RPMI7951 (cell line): Measurements from ENCODE around the gene ABCD3. TPM values are rescaled to one million over a fixed set of nuclear protein-coding genes. Genes with fewer than 3 reads are reported as not detected.
"Not testable (repeated sequence)": the region's sequence is repeated elsewhere in the genome, so short reads cannot be mapped to it uniquely, and the experiment has no call there.

Experiments
- DNase-seq: peaks from one replicate; pipeline ENCODE4 v3.0.0-alpha.2; 2012; ENCODE audit warnings: low read depth
- total RNA-seq: library from RNA; depleted of rRNA; stranded (reverse); fragments of >200 nt; shearing (Covaris generic); gene quantifications from 2 replicates; pipeline ENCODE4 v1.2.3, GENCODE V29; 2014; rRNA removed

The ABCD3 gene
- total RNA-seq, 1 experiment from 2014 or later, result 60.8 TPM

DNA sequence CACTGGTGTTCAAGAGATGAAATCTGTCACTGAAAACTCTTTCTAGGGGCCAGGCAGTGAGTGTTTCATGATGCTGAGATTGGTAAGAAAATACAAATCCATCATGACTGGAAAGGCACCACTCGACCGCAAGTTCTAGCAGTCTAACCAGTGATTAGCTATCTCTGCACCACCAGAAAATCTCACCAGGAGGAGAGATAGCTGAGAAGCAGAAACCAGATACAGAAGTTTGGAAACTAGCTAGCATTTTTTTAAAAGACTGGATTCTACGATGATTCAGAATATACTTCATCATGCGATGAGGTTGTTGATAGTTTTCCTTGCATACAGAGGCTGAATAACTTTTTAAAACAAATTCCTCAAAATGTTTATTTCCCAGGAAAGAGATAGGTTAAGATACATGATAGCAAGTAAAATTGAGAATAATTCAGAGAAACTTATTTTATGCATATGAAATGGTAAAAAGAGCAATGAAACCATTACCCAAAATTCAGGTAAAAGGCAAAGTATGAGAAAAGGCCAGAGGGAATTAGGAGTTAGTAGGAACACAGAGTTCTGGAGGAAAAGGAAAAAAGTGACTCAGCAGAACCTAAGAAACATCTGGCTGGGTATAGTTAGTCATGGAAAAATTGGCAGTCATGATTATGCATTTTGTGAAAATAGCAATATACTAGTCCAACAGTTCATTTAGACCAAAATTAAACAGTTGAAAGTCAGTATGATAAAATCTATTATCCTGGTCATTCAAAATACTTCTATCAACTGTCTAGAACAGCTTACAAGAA, 126.7 kb downstream of the ABCD3 start:
- peak; percentile 84 for DNase-seq

DNA sequence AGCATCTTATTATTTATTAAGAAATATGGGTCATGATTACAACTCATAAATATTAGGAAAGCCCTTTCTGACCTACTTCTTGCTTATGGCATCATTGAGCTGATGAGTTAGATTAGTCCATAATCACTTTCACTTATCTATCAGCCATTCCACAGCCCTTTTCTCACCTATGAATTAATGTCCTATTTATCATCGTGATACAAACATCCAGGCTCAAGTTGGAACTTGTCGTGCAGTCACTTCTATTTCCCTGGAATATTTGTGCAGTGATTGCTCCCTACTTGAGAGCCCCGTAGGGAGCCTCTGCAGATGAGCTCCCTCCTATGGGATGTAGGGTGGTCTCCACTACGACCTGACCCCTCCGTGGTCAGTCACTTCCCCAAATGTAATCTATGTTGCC, 131.5 kb downstream of the ABCD3 start:
- DNase-seq, result no peak

DNA sequence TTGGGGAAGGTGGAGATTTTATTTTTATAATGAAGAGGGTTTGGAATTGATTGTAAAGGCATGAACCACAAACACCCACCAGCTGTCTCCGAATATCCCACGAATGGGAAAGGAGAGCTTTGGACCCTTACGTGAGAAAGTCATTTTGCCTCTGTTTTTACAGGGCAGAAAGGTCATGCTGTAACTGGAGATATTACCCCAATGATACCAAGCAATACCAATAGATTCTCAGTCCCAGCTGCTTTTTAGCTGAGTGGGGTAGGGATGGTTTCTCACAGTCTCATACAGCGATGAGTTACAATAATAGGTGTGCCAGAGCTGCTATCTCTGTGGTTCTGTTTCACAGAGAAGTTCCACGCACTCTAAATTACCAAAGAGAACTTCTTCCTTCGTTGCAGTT, 132.2 kb downstream of the ABCD3 start:
- no peak for DNase-seq

DNA sequence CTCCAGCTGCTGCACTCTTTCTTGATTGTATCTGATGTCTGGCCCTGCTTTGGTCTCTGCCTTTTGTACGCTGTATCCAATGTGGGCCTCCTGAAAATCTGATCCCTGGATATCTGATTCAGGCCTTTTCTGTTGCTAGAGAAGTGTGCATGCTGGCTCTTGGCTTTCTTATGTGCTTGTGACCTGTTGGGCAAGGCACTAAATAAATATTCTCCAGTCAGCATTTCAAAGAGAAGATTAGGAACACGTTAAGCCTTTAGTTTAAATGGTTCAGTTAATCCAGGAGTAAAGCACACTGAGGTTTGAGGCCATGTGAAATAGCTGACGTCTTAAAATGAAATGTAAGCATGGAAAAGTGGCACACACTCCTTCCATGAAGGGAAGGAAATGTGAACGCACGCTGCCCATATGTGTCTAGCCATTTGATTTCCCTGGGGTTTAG, 132.6 kb downstream of the ABCD3 start:
- no peak for DNase-seq

DNA sequence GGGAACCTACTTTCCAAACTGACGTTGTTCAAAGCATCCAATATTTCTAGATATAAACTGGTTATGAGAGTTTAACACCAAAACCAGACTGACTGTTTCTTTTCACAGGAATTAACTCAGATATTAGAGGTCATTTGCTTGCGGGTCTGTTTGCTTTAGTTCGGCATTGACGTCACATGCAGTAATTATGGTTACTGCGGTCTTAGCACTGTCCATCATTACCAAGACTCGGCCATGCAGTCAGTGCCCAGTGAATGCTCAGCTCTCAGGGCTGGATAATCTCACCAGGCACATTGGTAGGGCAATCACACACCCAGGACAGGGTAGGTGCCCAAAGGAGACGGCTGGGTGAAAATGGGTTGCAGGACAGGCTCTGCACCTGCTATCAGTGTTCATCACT, 133.3 kb downstream of the ABCD3 start:
- DNase-seq, result peak; percentile 42

GRCh38 chr1:94552071-94552586, 133.9 kb downstream of the ABCD3 start:
- DNase-seq, result peak; percentile 56

GRCh38 chr1:94553323-94553730, 135.1 kb downstream of the ABCD3 start:
- DNase-seq, result no peak

GRCh38 chr1:94553931-94554330, 135.7 kb downstream of the ABCD3 start:
- no peak for DNase-seq

GRCh38 chr1:94554580-94554979, 136.4 kb downstream of the ABCD3 start:
- DNase-seq, result no peak

DNA sequence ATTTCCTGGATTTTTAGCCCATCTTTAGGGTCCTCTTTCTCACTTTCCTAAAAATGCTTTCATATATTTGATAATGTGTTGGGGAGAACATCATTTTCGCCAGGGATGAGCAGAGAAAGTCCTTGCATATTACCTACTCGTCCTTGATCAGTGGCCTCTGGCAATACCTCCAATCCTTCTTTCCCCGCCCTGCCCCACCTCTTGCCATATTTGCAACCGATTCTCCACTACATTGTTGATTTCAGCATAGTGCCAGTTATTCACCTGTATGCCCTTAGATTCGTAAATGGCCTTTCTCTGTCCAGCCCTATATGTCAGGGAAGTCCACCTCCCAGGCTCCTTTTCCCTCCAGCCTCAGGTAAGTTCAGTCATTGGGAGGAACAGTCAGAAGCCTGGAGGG, 136.9 kb downstream of the ABCD3 start:
- DNase-seq, result no peak

GRCh38 chr1:94559921-94560320, 141.7 kb downstream of the ABCD3 start:
- DNase-seq, result no peak

DNA sequence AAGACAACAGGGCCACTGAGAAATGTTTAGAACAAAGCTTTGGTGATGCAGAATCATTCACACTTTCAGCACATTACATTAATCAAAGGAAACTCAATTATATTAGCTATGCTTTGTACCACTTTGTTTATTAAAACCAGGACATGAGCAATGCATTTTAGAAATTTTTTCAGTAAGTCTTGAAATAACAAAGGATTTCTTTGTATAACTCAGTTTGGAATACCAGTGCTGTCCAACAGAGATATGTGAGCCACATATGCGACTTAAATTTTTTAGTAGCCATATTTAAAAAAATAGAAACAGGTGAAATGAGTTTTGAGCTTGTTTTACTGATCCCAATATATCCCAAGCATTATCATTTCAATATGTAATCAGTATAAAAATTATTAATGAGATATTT, 142.1 kb downstream of the ABCD3 start:
- no peak for DNase-seq

DNA sequence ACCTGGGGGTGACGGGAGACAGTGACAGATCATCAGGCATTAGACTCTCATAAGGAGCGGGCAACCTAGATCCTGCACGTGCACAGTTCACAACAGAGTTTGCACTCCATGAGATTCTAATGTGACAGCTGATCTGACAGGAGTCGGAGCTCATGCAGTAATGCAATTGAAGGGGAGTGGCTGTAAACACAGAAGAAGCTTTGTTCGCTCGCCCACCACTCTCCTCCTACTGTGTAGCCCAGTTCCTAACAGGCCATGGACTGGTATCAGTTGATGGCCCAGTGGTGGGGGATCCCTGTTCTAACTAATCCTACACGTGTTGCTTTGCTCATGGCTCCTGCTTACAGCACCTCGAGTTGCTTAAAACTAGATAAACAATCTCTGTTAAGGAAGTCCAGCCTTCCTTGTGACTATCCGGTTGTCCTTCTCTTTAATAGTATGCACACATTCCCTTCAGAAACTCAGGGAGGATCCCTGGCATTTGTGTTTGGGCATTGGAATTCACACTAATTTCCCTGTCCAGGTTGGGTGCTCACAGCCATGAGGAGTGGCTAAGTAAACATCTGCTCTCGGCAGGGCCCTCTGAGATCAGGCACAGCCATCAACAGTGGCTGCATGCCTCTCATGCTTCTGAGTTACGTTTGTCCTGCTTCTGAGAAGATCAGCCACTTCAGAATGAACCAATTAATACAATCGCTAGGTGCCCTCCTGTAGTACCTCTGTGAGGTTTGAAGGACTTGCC, 144.5 kb downstream of the ABCD3 start:
- DNase-seq, result no peak

DNA sequence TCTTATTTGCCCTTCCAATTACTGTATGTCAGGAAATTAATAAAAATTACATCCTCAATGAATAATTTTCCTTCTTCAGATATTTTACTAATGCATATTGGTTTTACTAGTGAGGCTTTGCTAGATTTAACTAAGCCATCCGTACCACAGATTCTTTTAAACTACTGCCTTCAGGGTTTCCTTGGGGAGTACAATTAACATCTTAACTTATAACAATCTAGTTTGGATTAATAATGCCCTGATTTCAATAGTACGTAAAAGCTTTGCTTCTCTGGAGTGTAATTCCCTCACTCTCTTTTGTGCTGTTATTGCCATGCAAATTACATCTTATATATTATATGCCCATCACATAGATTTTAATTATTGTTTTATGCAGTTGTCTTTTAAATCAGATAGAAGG, 147.7 kb downstream of the ABCD3 start:
- DNase-seq, result no peak

- not testable (repeated sequence) for DNase-seq
Measured at GRCh38 chr1:94566436-94566835, 148.2 kb downstream of the ABCD3 start.

DNA sequence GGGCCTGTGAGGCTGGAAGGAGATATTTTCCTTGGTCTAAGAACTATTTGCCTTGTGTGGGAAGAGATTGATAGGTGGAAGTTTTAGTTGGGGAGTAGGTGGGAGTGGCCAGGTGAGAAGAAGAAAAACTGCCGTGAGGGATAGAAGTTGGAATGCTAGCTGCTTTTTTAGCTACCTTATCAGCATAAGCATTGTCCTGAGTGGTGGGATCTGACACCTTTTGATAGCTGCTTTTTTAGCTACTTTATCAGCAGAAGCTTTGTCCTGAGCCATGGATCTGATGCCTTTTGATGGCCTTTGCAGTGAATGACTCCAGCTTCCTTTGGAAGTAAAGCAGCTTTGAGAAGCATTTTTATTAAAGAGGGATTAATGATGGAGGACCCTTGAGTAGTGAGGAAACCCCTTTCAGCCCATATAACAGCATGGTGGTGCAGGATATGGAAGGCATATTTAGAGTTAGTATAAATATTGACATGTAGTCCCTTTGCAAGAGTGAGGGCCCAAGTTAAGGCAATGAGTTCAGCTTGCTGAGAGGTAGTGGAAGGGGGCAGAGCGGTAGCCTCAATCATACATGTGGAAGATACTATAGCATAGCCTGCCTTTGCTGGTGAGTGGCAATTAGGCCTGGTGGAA, 149.9 kb downstream of the ABCD3 start:
- not testable (repeated sequence) for DNase-seq

Other genes with a start within 250 kb of the ABCD3 start
- gene ARHGAP29, start 180.8 kb upstream of the ABCD3 start, total RNA-seq, result 10.7 and 13.6 TPM in 2 replicates
- gene F3, start 123.4 kb downstream of the ABCD3 start, total RNA-seq, result 76.5 and 84.8 TPM in 2 replicates